IPS-NIHi7 (cell line): ENCODE results near the gene DAZAP1.

Experiments used
- DNase-seq: peaks from one replicate; pipeline ENCODE4 v3.0.0; 2012; ENCODE audit warnings: mixed read lengths; ENCODE audit errors: extremely low spot score

The DAZAP1 gene

DNA sequence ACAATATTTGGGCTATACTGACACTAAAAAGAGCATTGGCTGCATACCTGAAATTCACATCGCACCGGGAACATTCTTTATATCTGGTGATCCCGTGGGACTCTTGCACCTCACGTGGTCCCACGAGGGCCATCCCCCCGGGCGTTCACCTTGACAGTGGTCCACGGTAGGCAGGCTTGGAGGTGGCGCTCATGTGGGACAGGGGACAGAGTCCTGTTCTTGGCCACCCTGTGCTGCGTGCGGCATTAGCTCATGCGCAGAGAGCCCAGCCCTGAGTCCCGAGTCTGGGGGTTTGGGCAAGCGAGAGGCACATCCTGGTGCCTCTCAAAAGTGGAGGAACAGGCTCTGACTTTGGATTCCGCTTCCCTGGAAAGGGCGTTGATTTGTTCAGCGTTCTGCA lies 13.5 kb upstream of the DAZAP1 start:
- no peak for DNase-seq

DNA sequence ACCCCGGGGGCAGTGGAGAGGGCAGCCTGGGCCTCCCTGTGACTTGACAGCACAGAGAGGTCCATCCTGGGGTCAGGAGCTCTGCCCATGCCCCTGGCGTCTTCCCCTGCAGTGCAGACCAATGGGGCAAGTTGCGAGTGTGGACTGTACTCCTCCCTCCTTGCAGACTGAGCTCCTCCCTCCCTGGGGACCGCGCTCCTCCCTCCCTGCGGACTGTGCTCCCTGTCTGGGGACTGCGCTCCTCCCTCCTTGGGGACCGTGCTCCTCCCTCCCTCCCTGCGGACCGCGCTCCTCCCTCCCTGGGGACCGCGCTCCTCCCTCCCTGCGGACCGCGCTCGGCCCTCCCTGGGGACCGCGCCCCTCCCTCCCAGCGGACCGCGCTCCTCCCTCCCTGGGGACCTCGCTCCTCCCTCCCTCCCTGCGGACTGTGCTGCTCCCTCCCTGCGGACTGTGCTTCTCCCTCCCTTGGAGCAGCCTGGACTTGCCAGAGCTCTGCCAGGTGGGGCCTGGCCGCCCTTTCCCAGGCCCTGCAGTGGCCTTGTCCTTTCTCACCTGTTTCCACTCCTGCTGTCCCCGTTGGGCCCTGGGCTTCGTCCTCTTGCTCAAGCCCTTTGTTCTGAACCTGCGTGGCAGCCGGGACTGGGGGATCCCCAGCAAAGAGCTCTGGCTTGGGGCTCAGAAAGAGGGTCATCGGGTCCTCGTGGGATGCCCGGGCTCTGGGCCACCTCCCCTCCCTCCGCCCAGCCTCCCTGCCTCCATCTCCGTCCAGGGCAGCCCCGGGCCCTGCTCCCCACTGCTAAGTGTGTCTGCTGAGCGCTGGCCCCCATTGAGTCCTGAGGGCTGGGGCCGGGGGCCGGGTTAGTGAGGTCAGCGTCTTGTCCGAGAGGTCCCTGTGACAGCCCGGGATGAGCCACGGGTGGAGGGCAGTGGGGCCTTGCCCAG lies 12.9 kb upstream of the DAZAP1 start:
- no peak for DNase-seq

DNA sequence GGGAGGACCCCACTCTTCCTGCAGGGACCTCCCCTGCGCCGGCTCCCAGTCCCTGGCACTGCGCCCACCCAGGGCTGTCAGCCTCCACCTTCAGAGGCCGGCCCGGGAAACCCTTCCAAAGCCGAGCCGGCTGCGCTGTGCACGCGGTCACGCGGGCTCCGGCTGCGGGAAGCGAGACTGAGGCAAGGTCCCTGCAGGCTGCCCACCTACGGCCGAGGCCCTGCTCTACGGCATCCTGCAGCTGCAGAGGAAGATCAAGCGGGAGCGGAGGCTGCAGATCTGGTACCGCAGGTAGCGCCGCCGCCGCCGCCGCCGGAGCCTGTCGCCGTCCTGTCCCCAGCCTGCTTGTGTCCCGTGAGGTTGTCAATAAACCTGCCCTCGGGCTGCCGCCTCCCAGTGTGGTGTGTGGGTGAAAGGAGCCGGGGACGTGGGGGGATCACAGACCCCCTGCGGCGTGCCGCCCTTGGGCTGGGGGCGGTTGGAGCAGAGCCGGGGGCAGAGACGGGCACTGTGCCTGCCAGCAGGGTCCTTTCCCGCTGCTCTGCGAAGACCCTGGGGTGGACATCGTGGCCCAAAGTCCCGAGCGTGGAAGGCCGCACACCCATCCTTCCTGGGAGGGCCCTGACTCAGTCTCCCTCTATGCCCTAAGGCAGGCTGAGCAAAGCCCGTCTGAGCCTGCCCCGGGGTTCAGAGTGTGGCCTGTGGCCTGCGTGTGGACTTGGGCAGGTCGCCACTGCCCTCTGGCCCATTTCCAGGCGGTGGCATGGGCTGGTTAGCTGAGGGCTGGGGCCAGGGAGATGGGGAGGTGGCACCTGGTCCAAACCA lies 12.0 kb upstream of the DAZAP1 start:
- DNase-seq = no peak

DNA sequence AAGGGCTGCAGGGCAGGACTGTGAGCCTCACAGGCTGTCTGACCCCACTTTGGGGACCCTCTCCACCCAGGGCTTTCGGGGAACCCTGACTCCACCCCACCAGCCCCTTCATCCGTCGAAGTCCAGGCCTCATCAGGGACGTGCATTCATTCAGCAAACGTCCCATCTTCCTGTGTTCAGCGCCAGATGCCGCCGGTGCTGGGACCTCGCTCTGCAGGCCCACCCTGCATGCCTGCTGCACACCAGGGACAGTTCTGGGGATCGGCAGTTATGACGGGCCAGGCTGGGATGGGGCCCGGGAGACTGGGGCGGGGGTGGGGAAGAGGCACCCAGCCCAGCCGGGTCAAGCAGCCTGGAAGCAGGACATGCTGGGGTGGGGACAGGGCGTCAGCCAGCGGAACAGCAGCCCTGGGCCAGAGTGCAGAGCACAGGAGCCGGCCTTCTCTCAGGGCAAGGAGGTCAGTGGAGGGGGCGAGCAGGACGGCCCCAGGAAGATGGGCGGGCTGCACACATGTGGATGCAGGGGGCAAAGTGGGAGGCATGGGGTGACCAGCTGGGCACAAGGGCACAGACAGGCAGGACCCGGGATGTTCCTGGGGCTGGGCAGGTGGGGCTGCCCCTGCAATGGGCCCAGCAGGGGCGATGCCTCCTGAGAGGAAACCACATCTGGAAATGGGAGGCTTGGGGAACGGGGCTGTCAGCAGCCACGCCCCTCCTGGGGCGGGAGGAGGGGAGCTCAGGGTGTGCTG lies 11.2 kb upstream of the DAZAP1 start:
- no peak for DNase-seq

DNA sequence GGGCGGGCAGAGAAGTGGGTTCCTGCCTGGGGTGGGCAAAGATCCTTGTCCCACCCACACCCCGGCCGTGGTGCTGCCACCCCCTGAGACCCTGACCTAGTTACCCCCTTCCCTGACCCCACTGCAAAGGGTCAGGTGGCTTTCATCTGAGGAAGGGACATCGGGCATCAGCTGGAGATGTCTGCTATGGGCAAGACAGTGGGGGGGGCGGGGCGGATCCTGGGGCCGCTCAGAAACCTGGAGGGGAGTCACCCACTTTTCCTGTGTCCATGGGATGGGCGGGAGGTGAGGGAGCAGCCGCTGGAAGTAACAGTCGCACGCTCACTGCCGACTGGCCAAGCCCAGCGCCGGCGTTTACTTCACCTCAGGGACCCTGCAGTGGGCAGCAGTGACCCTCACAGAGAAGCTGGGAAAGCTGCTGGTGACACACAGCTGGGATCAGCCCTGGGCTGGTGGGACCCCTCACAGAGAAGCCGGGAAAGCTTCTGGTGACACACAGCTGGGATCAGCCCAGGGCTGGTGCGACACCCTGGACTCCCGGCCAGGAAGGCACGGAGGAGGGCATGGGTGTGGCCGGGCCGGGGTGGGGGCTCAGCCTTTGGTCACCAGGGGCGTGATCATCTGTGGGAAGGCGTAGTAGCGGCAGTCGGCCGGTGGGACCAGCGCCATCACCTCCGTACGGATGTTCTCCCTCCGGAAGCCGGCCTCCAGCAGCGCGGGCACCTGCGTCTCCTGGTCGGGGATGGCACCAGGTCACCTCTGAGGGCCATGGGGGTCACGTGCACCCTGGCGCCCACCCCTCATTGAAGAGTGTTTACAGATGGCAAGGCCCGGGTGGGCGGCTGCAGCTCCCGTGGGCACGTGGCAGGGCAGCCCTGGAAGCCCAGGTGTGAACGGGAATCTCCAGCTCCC lies 10.4 kb upstream of the DAZAP1 start:
- no peak for DNase-seq

DNA sequence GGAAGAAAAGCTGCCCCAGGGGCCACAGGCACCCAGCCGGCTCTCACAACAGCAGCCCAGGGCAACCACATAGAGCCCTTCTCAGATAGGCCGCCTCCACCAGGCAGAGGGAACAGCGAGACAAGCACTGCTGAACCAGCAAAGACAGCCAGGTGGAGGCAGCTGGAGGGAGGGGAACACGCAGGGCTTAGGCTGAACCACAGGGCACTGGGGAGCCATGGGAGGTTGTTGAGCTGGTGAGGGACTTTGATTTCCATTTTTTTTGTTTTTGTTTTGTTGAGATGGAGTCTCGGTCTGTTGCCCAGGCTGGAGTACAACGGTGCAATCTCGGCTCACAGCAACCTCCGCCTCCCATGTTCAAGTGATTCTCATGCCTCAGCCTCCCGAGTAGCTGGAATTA lies 9.5 kb upstream of the DAZAP1 start:
- DNase-seq = no peak

DNA sequence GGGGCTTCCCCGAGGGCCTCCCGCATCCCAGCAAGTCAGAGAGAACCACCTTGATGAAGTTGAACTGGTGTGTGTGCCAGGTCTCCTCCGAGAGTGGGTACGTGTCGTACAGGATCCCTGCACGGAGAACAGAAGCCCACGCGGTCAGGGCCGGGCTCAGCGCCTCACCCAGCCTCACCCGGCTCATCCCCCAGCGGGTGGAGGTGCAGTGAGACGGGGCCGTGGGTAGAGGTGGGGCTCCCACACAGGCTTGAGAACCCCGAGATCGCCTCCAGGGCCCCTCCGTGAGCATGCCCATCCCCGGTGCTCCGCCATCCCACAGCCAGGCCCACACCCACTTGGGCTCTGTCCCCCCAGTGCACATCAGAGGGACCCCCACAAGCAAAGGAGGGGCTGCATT lies 8.3 kb upstream of the DAZAP1 start:
- DNase-seq = no peak

DNA sequence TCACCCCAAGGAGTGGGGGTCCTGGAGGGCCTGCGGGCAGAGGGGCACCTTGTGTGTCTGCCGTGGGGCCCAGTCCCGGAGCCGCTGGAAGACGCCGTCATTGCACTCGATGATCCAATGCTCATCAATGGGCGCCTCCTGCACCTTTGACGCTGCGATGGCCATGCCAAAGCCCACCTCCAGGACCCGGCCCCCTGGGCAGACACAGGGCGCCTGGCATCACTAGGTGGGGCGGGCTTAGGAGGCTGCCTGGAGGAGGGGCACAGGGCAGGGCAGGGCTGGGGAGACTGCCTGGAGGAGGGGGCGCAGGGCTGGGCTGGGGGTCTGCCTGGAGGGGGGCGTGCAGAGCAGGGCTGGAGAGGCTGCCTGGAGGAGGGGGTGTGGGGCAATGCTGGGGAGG lies 7.6 kb upstream of the DAZAP1 start:
- no peak for DNase-seq

DNA sequence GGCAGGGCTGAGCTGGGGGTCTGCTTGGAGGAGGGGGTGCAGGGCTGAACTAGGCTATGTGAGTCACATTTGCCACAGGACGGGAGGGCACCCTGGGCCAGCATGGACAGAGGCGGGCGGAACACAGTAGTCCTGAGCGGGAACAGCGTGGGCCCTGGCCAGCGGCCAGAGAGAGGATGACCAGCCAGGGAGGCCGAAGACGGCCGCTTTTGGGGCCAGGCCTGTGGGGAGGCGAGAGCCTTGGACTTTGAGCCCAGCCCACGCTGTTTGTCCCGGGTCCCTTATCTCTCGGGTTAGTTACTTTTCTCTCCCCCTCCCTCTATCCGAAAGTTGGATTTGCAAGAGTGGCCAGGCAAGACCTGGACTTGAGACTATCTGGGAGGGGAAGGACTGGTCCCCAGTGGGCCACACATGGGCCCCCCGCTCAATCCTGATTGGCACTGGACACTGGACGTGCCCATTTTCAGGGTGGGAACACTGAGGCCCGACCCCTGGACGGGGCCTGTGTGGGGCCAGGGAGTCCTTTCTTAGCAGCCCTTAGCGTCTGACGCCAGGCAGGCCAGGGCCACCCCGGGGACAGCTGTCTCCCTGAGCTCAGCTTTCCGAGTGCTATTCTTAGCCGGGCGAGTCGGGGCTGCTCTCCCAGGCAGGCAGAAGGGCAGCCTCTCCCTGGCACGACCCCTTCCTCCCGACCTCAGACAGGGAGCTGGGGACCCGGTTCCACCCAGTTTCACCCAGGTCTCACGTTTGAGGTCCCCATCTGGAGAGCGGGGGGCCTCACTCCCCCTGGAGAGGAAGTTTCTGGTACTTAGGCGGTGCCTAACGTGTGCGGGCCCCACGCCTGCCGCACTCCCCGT lies 6.9 kb upstream of the DAZAP1 start:
- DNase-seq = peak; percentile 40

DNA sequence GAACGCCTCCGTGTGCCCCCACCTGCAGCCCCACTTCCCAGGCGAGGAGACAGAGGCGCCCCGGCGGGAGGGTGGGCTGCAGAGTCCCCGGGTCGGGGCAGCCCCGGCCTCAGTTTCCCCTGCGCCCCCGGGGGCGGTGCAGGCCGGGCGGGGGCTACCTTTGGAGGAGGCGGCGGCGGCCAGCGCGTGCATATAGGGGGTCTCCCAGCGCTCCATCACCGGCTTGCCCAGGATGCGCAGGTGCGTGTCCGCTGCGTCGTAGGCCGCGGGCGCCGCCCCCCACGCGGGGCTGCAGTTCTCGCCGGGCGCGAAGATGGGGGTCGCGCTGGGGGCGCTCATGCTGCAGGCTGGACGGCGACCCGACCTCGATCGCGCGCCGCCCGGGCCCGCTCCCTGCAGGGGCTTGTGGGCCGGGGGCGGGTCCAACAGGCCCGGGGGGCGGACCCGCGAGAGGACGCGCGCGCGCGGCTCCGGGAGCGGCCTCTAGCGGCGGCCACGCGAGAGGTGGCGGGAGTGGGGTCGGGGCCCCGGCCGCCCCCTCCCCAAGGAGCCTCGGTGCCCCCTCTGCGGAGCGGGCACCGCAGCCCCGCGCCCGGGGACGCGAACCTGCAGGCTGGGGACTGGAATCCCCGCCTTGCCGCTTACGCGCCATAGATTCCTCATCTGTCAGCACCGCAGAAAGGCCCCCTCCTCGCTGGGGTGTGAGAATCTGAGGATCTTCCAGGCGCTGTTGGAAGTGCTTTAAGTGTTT lies 6.1 kb upstream of the DAZAP1 start, which contains the start of gene GAMT:
Gene GAMT, minus strand, starts transcription at position 405 of the 751 bp plus-strand sequence. Its CDS starts 66 bp downstream, at position 339.
- DNase-seq = peak; percentile 75

DNA sequence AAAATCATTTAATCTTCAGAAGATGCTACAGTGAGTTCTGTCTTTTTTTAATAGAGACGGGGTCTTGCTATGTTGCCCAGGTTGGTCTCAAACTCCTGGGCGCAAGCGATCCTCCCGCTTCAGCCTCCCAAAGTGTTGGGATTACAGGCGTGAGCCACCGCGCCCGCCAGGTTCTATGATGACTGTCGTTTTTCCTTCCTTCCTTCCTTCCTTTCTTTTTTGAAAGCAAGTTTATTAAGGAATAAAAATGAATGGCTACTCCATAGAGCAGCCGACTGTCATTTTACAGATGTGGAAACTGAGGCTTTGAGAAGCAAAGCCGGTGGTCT lies 5.5 kb upstream of the DAZAP1 start:
- no peak for DNase-seq

GRCh38 chr19:1402411-1403070 lies 4.8 kb upstream of the DAZAP1 start:
- no peak for DNase-seq

DNA sequence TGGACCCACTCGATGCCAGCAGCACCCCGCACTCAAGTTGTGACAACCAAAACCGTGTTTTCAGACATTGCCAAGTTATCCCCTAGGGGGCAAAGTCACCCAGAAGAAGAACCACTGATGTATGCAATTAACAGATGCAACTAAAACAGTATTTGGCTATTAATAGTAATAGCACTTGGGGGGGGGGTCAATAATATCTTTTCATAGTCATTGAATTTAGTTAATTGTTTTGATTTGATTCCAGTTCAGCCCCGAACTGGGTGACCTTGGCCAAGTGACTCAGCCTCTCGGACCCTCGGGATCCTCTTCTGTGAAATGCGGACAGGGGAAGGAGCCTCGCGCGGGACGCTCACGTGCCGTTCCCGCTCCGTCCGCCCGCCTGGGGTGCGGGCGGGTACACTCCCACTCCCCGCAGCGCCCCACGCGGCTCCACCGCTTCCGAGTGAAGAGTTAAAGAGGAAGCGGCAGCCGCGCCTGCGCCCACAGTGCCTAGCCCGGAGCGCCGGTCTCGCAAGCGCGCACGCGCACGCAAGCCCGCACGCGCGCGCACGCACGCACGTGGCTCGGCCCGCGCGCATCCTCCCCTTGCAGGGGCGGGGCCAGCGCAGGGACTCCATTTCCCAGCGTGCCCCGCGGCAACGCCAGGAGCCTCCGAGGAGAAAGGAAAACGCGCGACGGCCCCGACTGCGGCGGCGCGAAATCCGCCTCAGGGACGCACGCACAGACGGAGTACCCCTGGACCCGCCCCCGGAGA lies 435 bp upstream of the DAZAP1 start:
- peak; percentile 96 for DNase-seq

DNA sequence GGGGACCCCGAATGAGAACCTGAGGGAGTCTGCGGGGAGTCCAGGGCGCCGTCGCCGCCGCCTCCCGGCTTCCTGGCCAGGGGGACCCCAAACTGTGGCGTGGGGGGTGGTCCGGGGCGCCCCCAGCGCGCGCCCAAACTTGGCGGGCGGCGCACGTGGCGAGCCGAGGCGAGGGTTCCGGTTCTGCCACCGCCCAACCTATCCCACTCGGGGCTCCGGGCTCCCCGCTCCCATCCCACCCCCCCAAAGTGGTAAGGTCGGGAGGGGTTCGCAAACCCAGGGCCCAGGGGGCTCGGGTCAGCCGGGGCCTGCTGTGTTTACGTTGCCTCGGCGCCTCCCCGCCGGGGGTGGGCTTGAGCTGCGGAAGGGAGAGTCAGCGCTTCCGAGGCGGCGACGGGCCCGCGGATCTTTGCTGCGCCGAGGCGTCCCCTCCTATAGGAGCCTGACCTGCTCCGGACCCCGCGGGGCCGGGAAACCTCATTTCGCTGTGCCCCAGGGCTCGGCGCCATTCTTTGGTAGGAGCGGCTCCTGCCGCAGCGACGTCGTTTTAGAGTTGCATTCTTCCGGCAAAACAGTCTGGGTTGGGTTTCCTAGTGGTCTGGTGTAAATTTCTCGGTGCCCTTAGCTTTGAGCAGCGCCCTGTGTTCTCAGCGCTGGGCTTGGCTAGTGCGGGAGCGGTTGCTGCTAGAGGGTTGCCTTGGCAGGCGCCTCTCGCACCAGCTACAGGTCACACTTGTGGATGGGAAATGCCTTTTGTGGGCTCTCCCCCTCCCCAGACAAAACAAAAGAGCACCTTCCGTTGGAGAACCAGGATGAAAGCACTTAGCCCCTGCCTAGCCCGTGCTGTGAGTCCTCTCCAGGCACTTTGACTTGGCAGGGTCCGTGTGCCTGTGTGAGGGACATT lies 1.2 kb downstream of the DAZAP1 start:
- no peak for DNase-seq

DNA sequence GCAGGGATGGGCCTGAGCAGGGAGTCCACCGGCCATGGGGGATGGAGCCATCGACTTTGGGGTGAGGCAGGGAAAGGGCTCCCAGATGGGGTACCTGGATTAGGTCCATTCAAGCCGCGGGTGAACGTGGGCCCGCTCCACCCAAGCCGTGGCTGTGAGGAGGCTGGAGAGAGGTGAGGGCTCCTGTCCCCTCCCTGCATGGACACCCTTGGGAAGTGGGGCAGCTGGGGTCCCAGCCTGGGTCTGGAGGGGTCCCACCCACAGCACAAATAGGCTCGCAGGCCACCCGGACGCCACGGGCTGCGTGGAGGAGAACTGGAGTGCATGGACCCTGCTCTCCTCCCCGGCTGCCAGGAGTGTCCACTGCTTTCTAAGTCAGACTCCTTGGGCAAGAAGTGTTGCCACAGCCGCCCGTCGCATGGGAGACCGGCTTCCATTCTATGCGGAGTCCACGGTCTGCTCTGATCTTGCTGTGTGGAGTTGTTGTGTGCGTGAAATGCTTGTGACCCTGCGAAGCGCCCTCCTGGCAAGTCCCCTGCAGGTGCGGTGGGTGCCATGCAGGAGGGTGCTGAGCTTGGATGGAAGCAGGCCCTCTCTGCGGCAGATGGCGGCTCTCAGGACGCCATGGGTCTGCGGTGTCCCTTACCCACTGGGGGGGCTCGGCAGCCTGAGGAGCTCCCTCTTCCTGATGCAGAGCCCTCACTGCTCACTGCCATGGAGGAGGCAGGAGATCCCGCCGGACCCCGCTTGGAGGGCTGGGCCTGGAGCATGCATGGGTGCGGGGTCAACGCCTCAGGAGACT lies 2.0 kb downstream of the DAZAP1 start:
- no peak for DNase-seq

- no peak for DNase-seq
These were observed 2.9 kb downstream of the DAZAP1 start for GRCh38 chr19:1410136-1410786.
